HEK293T (cell line): ENCODE data around the gene NDUFS4.

ENCODE experiments used
- BHLHE40 ChIP-seq: fragments of 450-650 bp; IDR thresholded peaks from 2 replicates; pipeline ENCODE4 v1.6.1; 2016; ENCODE audit warnings: mild to moderate bottlenecking, moderate library complexity, borderline replicate concordance
- CTBP1 ChIP-seq: fragments of 450-650 bp; IDR thresholded peaks from 2 replicates; pipeline ENCODE4 v1.6.1; 2016; ENCODE audit warnings: borderline replicate concordance
- FOXK2 ChIP-seq: fragments of 450-650 bp; IDR thresholded peaks from 2 replicates; pipeline ENCODE4 v1.6.1; 2016; ENCODE audit warnings: mild to moderate bottlenecking
- FOXM1 ChIP-seq: fragments of 450-650 bp; IDR thresholded peaks from 2 replicates; pipeline ENCODE4 v1.6.1; 2017; ENCODE audit warnings: mild to moderate bottlenecking, borderline replicate concordance
- PKNOX1 ChIP-seq: fragments of 450-650 bp; IDR thresholded peaks from 2 replicates; pipeline ENCODE4 v1.6.1; 2016
- SP1 ChIP-seq: fragments of 450-650 bp; IDR thresholded peaks from 2 replicates; pipeline ENCODE4 v1.6.1; 2017
- TARDBP ChIP-seq: fragments of 450-650 bp; IDR thresholded peaks from 2 replicates; pipeline ENCODE4 v1.6.1; 2016
- ZNF384 ChIP-seq: fragments of 450-650 bp; IDR thresholded peaks from 2 replicates; pipeline ENCODE4 v1.6.1; 2016

GRCh38 chr5:53694520-53695022 lies 134.1 kb downstream of the NDUFS4 start:
- TF ChIP-seq SP1 (no peak), TARDBP (no peak), PKNOX1 (no peak), BHLHE40 (no peak), CTBP1 (no peak), ZNF384 (no peak), FOXM1 (no peak), FOXK2 (no peak)
